Testis (tissue), 3 donors: ENCODE results near the gene SLC6A5. TPM values are rescaled to one million over a fixed set of nuclear protein-coding genes. Genes with fewer than 3 reads are reported as not detected.
"Not testable (repeated sequence)": the region's sequence is repeated elsewhere in the genome, so short reads cannot be mapped to it uniquely, and the experiment has no call there.

ENCODE experiments used
- DNase-seq: peaks from one replicate; pipeline ENCODE4 v3.0.0-alpha.2; 2019
- H3K27ac ChIP-seq, 2 donors: fragments of 200-600 bp; sonication (generic); one replicate each; pipeline ENCODE4 v1.5.1; 2019
- H3K27me3 ChIP-seq: fragments of 200-600 bp; sonication (generic); one replicate; pipeline ENCODE4 v1.5.1; 2019
- H3K36me3 ChIP-seq: fragments of 200-600 bp; sonication (generic); one replicate; pipeline ENCODE4 v1.5.1; 2017; ENCODE audit warnings: low read depth; ENCODE audit errors: missing control alignments
- H3K4me1 ChIP-seq: fragments of 200-600 bp; sonication (generic); one replicate; pipeline ENCODE4 v1.5.1; 2019
- H3K4me3 ChIP-seq, 2 donors: fragments of 200-600 bp; sonication (generic); one replicate each; pipeline ENCODE4 v1.5.1; 2017 to 2019
- H3K9me3 ChIP-seq: fragments of 200-600 bp; sonication (generic); one replicate; pipeline ENCODE4 v1.5.1; 2017
- POLR2A ChIP-seq: fragments of 450-650 bp; IDR thresholded peaks from one replicate; pipeline ENCODE4 v1.6.1; 2017; ENCODE audit warnings: antibody characterized with exemption, mild to moderate bottlenecking, moderate library complexity
- WGBS, 2 donors: methylation state at CpG; one replicate each; pipeline ENCODE4 v1.1.5; 2018; 5-methylcytosine and 5-hydroxymethylcytosine counted together
- intact Hi-C: fragments of 100-400 bp; cut with DNase I; formaldehyde crosslinking; loops from one replicate; pipeline ENCODE4 v1.15.1; 2023; ENCODE audit warnings: low total_unique reads
- polyA plus RNA-seq: library from polyadenylated mRNA; stranded (reverse); fragments of 350-450 nt; fragmentation: Illumina TruSeq; extraction: RNeasy Lipid Tissue Mini Kit (QIAGEN cat#74804); gene quantifications from one replicate; pipeline ENCODE4 v1.2.3, GENCODE V29; 2014; ENCODE audit warnings: low read depth, low replicate concordance; ENCODE audit not compliant: insufficient read depth
- total RNA-seq, 2 donors: library from RNA; depleted of rRNA; stranded (reverse); fragments of >200 nt; gene quantifications; one replicate each; pipeline ENCODE4 v1.2.3, GENCODE V29; 2016
- TF ChIP-seq, protein P1 (sequence below), 3 experiments: fragments of 450-650 bp in 2 of 3; fragments of 200-600 bp in 1 of 3; sonication (generic) in 1 of 3; IDR thresholded peaks; one replicate each; pipeline ENCODE4 v1.5.1; 2016 to 2019; ENCODE audit warnings: antibody characterized with exemption in 3 of 3, mild to moderate bottlenecking in 2 of 3, moderate library complexity in 1 of 3

The SLC6A5 gene
- total and polyA plus RNA-seq, 3 donors from 2014 or later = 1.5 to 2.1 (median 1.9) TPM

DNA sequence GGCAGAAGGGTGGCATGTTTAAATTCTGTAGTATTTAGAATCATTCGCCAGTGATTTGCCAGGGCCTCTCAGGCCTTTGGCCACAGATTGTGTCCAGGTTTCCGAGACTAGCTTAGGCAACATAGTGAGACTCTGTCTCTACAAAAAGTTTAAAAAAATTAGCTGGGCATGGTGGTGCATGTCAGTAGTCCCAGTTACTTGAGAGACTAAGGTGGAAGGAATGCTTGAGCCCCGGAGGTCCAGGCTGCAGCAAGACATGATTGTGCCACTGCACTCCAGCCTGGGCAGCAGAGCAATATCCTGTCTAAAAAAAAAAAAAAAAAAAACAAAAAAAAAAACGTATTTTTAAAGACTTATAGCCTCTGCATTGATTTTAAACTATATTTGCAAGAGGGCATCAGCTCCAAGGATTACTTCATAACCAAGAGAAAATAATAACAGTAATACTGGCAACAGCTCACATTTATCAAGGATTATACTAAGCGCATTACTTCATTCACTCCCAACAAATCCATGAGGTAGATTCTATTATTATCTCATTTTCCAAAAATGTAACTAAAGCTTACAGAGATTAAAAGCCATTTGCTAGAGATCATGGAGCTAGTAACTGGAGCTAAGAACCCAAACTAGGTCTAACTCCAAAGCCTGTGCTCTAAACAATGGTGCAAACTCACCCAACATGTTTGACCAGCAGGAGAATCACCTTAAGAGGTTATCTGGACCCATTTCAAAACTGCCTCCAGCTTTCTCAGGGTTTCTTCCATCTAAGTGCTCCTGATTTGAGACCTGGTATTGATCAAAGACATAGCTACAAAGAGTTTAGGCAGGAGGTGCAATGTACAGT is 32.6 kb upstream of the SLC6A5 start:
- H3K36me3 ChIP-seq = no peaks in the 10 kb centered on the region
- WGBS, 2 donors = 69% methylated on average over 5 of the region's 5 CpGs
- intact Hi-C loops = no loop called here
- no peak for DNase-seq
- H3K4me1 ChIP-seq = no peaks in the 10 kb centered on the region
- H3K4me3 ChIP-seq = no peak overlapping the region
- H3K27ac ChIP-seq = no peak overlapping the region
- TF ChIP-seq POLR2A = no peak
- H3K9me3 ChIP-seq = no peaks in the 10 kb centered on the region
- H3K27me3 ChIP-seq = no peaks in the 10 kb centered on the region

DNA sequence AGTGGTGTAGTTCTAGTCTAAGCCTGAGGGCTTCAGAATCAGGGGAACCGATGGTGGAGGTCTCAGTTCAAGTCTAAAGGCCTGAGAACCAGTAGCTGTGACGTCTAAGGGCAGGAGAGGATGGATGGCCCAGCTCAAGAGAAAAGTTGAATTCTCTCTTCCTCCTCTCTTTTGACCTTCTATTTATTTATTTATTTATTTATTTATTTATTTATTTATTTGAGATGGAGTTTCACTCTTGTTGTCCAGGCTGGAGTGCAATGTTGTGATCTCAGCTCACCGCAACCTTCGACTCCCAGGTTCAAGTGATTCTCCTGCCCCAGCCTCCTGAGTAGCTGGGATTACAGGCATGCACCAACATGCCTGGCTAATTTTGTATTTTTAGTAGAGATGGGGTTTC is 19.7 kb upstream of the SLC6A5 start:
- H3K9me3 ChIP-seq, intact Hi-C loops, H3K27me3 ChIP-seq, H3K27ac ChIP-seq, H3K4me3 ChIP-seq, H3K4me1 ChIP-seq, H3K36me3 ChIP-seq, DNase-seq: not testable (repeated sequence)
- 87 to 96% methylated on average over 4 of the region's 4 CpGs for WGBS, 2 donors

DNA sequence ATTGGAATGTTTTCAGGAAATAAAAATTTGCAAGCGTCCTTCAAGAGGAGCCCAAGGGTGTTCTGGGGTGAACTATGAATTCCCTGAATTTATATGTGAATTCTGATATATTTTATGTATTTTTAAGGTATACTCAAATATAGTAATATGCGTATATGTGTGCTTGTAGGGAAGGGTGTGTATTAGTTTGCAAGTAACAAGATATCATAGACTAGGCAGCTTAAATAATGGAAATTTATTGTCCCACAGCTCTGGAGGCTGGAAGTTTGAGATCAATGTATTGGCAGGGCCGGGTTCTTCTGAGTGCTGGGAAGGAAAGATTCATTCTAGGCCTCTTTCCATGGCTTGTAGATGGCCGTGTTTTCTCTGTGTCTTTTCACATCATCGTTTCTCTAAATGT is 16.2 kb upstream of the SLC6A5 start:
- intact Hi-C loops = no loop called here
- H3K27me3 ChIP-seq = no peaks in the 10 kb centered on the region
- H3K4me1 ChIP-seq = no peaks in the 10 kb centered on the region
- TF ChIP-seq, protein P1, sequence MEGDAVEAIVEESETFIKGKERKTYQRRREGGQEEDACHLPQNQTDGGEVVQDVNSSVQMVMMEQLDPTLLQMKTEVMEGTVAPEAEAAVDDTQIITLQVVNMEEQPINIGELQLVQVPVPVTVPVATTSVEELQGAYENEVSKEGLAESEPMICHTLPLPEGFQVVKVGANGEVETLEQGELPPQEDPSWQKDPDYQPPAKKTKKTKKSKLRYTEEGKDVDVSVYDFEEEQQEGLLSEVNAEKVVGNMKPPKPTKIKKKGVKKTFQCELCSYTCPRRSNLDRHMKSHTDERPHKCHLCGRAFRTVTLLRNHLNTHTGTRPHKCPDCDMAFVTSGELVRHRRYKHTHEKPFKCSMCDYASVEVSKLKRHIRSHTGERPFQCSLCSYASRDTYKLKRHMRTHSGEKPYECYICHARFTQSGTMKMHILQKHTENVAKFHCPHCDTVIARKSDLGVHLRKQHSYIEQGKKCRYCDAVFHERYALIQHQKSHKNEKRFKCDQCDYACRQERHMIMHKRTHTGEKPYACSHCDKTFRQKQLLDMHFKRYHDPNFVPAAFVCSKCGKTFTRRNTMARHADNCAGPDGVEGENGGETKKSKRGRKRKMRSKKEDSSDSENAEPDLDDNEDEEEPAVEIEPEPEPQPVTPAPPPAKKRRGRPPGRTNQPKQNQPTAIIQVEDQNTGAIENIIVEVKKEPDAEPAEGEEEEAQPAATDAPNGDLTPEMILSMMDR (IDR thresholded peaks at IDR 0.05) = no peak
- no peak for TF ChIP-seq POLR2A
- no peaks in the 10 kb centered on the region for H3K9me3 ChIP-seq
- no peak for DNase-seq
- H3K27ac ChIP-seq = no peak overlapping the region
- 71 to 72% methylated on average over 5 of the region's 5 CpGs for WGBS, 2 donors
- no peaks in the 10 kb centered on the region for H3K36me3 ChIP-seq
- H3K4me3 ChIP-seq = no peak overlapping the region

DNA sequence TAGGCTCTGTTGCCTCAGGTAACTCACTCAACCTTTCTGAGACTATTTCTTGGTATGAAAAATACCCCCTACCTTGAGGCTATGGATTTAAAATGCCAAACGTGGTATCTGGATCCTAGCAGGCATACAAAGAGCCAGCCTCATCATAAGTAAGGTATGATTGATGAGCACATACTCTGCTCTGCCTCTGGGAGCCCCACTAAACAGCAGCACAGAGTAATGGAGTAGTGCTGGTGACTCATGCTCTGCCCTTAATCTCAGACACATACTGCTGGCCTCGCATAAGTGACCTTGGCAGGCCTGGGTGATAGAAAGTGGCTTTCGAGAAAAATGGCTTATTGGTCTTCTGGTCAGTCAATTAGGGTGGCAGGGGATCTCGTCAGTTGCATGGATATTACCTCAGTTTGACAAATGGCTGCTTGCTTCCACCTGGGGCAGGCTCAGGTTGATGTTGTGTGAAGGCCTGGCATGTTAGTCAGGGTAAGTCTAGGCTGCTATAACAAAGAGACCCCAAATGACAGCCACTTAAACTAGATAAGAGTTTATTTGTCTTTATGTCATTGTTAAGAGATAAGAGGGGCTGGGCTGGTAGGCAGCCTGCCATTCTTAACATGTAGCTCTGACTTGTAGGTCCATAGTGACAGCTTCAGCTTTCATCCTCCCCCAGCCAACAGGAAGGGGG is 15.2 kb upstream of the SLC6A5 start:
- Histone ChIP-seq H3K27me3 (no peaks in the 10 kb centered on the region), H3K4me3 (no peak overlapping the region), H3K36me3 (no peaks in the 10 kb centered on the region), H3K4me1 (no peaks in the 10 kb centered on the region), H3K27ac (no peak overlapping the region), H3K9me3 (no peaks in the 10 kb centered on the region)
- WGBS, 2 donors = 72 to 73% methylated on average over 4 of the region's 4 CpGs
- no peak for TF ChIP-seq POLR2A
- TF ChIP-seq, protein P1 (IDR thresholded peaks at IDR 0.05) = no peak
- intact Hi-C loops = no loop called here
- no peak for DNase-seq

DNA sequence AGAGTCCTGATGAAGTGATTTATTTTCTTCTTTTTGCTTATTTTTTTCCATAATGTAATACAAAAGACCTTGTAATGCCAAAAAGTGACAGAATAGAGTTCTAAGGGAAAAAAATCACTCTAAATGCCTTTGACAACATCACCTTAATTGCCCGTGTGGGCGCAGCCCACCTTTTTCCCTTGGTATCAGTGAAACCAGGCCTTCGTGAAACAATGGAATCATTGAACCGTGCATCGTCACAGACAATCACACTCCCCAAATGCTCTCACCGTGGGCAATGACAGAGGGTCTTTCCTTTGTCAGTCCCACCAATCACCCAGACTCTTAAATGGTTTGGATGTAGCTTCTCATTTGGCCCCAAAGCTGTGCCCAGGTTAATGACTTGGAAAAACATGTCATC is 9.6 kb upstream of the SLC6A5 start:
- no peak for TF ChIP-seq POLR2A
- TF ChIP-seq, protein P1 (IDR thresholded peaks at IDR 0.05) = no peak
- 65 to 68% methylated on average over 6 of the region's 6 CpGs for WGBS, 2 donors
- H3K36me3 ChIP-seq = no peaks in the 10 kb centered on the region
- no peaks in the 10 kb centered on the region for H3K9me3 ChIP-seq
- H3K4me3 ChIP-seq = no peak overlapping the region
- intact Hi-C loops = no loop called here
- no peaks in the 10 kb centered on the region for H3K27me3 ChIP-seq
- no peak for DNase-seq
- H3K4me1 ChIP-seq = no peaks in the 10 kb centered on the region
- no peak overlapping the region for H3K27ac ChIP-seq
